Fibroblast of the aortic adventitia (primary cell): ENCODE data around the gene OPN3. TPM values are rescaled to one million over a fixed set of nuclear protein-coding genes. Genes with fewer than 3 reads are reported as not detected.

ENCODE experiments used
- DNase-seq: peaks from one replicate; pipeline ENCODE4 v3.0.0-alpha.2; 2010; ENCODE audit warnings: low read depth
- H3K4me3 ChIP-seq: 2 replicates; pipeline ENCODE4 v1.5.1; 2011; ENCODE audit warnings: low read depth, mild to moderate bottlenecking, control low read depth, low read length, moderate library complexity
- CTCF ChIP-seq: IDR thresholded peaks from 2 replicates; pipeline ENCODE4 v1.5.1; 2011; ENCODE audit warnings: mild to moderate bottlenecking, low read length, control low read depth, inconsistent platforms; ENCODE audit not compliant: insufficient read depth
- total RNA-seq: library from RNA; depleted of rRNA; stranded (reverse); fragments of >200 nt; gene quantifications from 2 replicates; pipeline ENCODE4 v1.2.3, GENCODE V29; 2012; ENCODE audit warnings: low replicate concordance

OPN3 gene
- total RNA-seq, 1 donor: 12.8 TPM

- no peak overlapping the region for H3K4me3 ChIP-seq
- no peak for DNase-seq
- no peak for TF ChIP-seq CTCF
Measured at GRCh38 chr1:241614144-241614543, 26.0 kb downstream of the OPN3 start.

- peak; percentile 88 for DNase-seq
- H3K4me3 ChIP-seq: no peak overlapping the region
- no peak for TF ChIP-seq CTCF
Measured at GRCh38 chr1:241612533-241613477, 27.4 kb downstream of the OPN3 start.

GRCh38 chr1:241611736-241612135 lies 28.4 kb downstream of the OPN3 start:
- TF ChIP-seq CTCF: no peak
- H3K4me3 ChIP-seq: no peak overlapping the region
- peak; percentile 23 for DNase-seq

- H3K4me3 ChIP-seq: no peak overlapping the region
- DNase-seq: peak; percentile 80
- peak; percentile 61 for TF ChIP-seq CTCF
Measured at GRCh38 chr1:241611063-241611462, 29.1 kb downstream of the OPN3 start.

GRCh38 chr1:241610056-241610815 lies 29.9 kb downstream of the OPN3 start:
- no peak overlapping the region for H3K4me3 ChIP-seq
- no peak for TF ChIP-seq CTCF
- peak; percentile 35 for DNase-seq

GRCh38 chr1:241608379-241609033 lies 31.7 kb downstream of the OPN3 start:
- no peak for TF ChIP-seq CTCF
- H3K4me3 ChIP-seq: no peak overlapping the region
- DNase-seq: peak; percentile 38
